Measurements from ENCODE around the gene TBCB.

GRCh38 chr19:36100476-36100875 lies 14.8 kb upstream of the TBCB start:
- TF ChIP-seq EP300 (IDR thresholded peaks at IDR 0.05), result no peak
- no peak for TF ChIP-seq CTCF (IDR thresholded peaks at IDR 0.05)
- TF ChIP-seq POLR2A (IDR thresholded peaks at IDR 0.05), result no peak

Measured in tibial nerve (tissue), 4 donors.